Sigmoid colon (tissue), 7 donors: ENCODE measurements around the gene IVNS1ABP. TPM values are rescaled to one million over a fixed set of nuclear protein-coding genes. Genes with fewer than 3 reads are reported as not detected.

Source experiments
- DNase-seq: peaks from one replicate; pipeline ENCODE4 v3.0.0-alpha.2; 2019
- H3K27ac ChIP-seq, 4 donors: fragments of 200-600 bp; sonication (generic); one replicate each; pipeline ENCODE4 v1.5.1; 2016 to 2019; ENCODE audit warnings: mild to moderate bottlenecking in 1 of 4
- H3K27me3 ChIP-seq, 3 donors: fragments of 200-600 bp; sonication (generic); one replicate each; pipeline ENCODE4 v1.5.1; 2019; ENCODE audit warnings: mild to moderate bottlenecking in 1 of 3
- H3K36me3 ChIP-seq, 4 donors: fragments of 200-600 bp; sonication (generic); one replicate each; pipeline ENCODE4 v1.5.1; 2016 to 2019
- H3K4me1 ChIP-seq, 4 donors: fragments of 200-600 bp; sonication (generic); one replicate each; pipeline ENCODE4 v1.5.1; 2017 to 2019
- H3K4me3 ChIP-seq, 4 donors: fragments of 200-600 bp; sonication (generic); one replicate each; pipeline ENCODE4 v1.5.1; 2017 to 2019; ENCODE audit warnings: mild to moderate bottlenecking in 2 of 4, moderate library complexity in 1 of 4
- H3K9me3 ChIP-seq, 4 donors: fragments of 200-600 bp in 3 of 4; sonication (generic) in 3 of 4; one replicate each; pipeline versions ENCODE4 v1.5.1 to v1.6.1; 2013 to 2019
- EP300 ChIP-seq, 4 donors: sonication (generic); formaldehyde crosslinking; IDR thresholded peaks; one replicate each; pipeline ENCODE4 v1.6.1; 2017; ENCODE audit warnings: antibody characterized with exemption in 4 of 4
- POLR2A ChIP-seq, 2 donors: fragments of 450-650 bp; IDR thresholded peaks; one replicate each; pipeline ENCODE4 v1.6.1; 2016; ENCODE audit warnings: antibody characterized with exemption in 2 of 2, mild to moderate bottlenecking in 2 of 2, moderate library complexity in 2 of 2
- POLR2AphosphoS5 ChIP-seq, 4 donors: sonication (generic); formaldehyde crosslinking; IDR thresholded peaks; one replicate each; pipeline ENCODE4 v1.6.1; 2017; ENCODE audit warnings: antibody characterized with exemption in 4 of 4
- WGBS, 2 donors: extraction: QIAGEN DNeasy Blood & Tissue Kit; methylation state at CpG; one replicate each; pipeline ENCODE4 v1.1.7; 2013; 5-methylcytosine and 5-hydroxymethylcytosine counted together
- intact Hi-C: fragments of 100-400 bp; cut with DNase I; formaldehyde crosslinking; loops from one replicate; pipeline ENCODE4 v1.15.1; 2023
- polyA plus RNA-seq, 3 donors: library from polyadenylated mRNA; stranded (reverse); fragments of 200-250 nt; gene quantifications; one replicate each; pipeline ENCODE4 v1.2.3, GENCODE V29; 2013
- total RNA-seq, 4 donors: library from RNA; depleted of rRNA; stranded (reverse); fragments of >200 nt; gene quantifications; one replicate each; pipeline ENCODE4 v1.1.0, GENCODE V29; 2016
- TF ChIP-seq, protein P1 (sequence below), 4 experiments: fragments of 450-650 bp in 3 of 4; fragments of 200-600 bp in 1 of 4; IDR thresholded peaks; one replicate each; pipeline ENCODE4 v1.5.1; 2016 to 2019; ENCODE audit warnings: antibody characterized with exemption in 4 of 4, mild to moderate bottlenecking in 3 of 4, moderate library complexity in 2 of 4
- donor health status: healthy with polysubstance abuse.
- donor health status: Bipolar disorder and iron deficiency.
- donor health status: healthy.

Gene IVNS1ABP
- total and polyA plus RNA-seq, 7 donors = 29.8 to 85.9 (median 36.0) TPM

DNA sequence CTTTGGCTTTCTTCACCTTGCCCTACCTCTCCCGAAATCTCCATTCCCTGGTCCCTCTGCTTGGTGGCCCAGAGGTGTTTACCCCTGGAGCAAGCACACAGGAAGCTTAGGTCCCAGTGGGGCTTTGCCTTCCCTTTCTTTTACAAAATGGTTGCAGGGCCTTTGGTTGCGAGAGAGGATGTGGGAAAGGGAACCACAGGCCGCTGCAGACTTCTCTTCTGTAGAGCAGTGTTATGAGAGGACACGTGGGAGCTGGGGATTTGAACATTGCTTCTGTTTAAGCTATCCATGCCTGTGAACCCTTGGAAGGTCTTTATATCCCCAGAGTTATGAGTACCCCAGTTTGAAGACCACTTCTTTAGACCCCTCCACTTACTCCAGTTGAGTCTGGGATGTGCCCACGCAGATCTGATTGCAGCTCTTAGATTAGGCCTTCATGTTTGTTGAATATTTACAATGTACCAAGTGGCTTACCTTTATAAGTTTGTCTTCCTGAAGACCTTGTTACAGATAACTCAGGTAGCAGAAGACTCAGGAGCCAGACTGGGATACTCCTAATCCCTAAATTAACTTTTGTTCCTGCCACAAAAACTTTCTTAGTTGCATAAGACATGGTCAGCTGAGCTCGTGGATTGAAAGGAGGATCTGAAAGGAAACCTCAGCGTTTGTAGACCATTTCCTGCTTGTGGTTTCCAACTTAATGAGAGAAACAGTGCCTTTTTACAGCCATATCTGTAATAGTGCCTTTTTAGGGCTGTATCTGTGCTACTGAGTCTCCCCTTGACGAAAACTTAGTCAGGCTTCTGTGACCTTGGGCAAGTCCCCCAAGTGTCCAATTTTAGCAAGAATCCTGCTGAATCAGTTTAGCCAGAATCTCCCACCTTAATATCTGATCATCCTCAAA lies 21.9 kb upstream of the IVNS1ABP start:
- no peaks in the 10 kb centered on the region for H3K9me3 ChIP-seq
- intact Hi-C loops = no loop called here
- DNase-seq = no peak
- no peaks in the 10 kb centered on the region for H3K27me3 ChIP-seq
- H3K4me3 ChIP-seq = no peak overlapping the region
- H3K36me3 ChIP-seq = no peaks in the 10 kb centered on the region
- H3K27ac ChIP-seq = peak overlapping the region in 2 of 4 donors; percentile 20 to 38
- TF ChIP-seq, protein P1, sequence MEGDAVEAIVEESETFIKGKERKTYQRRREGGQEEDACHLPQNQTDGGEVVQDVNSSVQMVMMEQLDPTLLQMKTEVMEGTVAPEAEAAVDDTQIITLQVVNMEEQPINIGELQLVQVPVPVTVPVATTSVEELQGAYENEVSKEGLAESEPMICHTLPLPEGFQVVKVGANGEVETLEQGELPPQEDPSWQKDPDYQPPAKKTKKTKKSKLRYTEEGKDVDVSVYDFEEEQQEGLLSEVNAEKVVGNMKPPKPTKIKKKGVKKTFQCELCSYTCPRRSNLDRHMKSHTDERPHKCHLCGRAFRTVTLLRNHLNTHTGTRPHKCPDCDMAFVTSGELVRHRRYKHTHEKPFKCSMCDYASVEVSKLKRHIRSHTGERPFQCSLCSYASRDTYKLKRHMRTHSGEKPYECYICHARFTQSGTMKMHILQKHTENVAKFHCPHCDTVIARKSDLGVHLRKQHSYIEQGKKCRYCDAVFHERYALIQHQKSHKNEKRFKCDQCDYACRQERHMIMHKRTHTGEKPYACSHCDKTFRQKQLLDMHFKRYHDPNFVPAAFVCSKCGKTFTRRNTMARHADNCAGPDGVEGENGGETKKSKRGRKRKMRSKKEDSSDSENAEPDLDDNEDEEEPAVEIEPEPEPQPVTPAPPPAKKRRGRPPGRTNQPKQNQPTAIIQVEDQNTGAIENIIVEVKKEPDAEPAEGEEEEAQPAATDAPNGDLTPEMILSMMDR (IDR thresholded peaks at IDR 0.05) = no peak
- TF ChIP-seq POLR2A (IDR thresholded peaks at IDR 0.05) (no peak), POLR2AphosphoS5 (IDR thresholded peaks at IDR 0.05) (no peak), EP300 (IDR thresholded peaks at IDR 0.05) (no peak)
- WGBS, 2 donors = 46 to 84% methylated on average over 8 of the region's 8 CpGs
- no peaks in the 10 kb centered on the region for H3K4me1 ChIP-seq

DNA sequence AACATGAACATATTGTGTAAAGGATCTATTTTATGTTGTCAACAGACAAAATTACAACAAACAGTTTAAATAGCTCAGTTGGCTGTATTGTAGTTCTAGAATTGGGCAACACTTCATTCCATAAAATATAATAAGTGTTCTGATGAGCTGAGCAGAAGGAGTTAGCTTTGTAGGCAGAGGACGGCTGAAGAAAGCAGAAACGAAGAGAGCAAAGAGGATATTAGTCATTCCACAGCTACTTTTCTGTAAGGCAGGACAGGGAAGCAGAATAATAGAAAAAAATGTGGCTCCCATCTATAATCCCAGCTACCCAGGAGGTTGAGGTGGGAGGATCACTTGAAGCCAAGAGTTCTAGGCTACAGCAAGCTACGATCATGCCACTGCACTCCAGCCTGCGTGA lies 20.2 kb upstream of the IVNS1ABP start:
- DNase-seq = no peak
- intact Hi-C loops = no loop called here
- Histone ChIP-seq H3K27me3 (no peaks in the 10 kb centered on the region), H3K4me3 (no peak overlapping the region), H3K36me3 (no peaks in the 10 kb centered on the region), H3K27ac (no peak overlapping the region), H3K9me3 (no peaks in the 10 kb centered on the region), H3K4me1 (no peaks in the 10 kb centered on the region)
- TF ChIP-seq EP300 (IDR thresholded peaks at IDR 0.05) = no peak
- no peak for TF ChIP-seq POLR2A (IDR thresholded peaks at IDR 0.05)
- peak in 1 of 4 donors; percentile 18 for TF ChIP-seq POLR2AphosphoS5 (IDR thresholded peaks at IDR 0.05)
- TF ChIP-seq, protein P1 (IDR thresholded peaks at IDR 0.05) = no peak
- 83 to 89% methylated on average over 4 of the region's 4 CpGs for WGBS, 2 donors

DNA sequence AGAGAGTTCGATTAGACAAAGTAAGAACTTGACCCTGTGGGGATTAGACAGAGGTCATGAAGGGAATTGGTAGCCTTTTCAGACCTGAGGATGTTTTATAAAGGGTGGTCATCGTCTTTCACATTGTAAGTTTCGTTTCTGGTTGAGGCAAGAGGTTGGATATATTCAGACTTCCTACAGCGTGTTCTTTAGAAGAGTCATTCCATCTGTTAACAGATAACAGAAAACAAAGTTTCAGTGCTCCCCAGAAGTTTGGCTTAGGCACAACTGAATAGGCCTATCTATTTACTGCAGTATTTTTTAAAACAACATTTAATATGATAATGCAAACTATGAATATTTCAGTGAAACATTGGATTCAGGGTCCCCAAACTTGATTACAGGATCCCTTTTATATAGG lies 17.1 kb upstream of the IVNS1ABP start:
- Histone ChIP-seq H3K4me1 (no peaks in the 10 kb centered on the region), H3K36me3 (no peaks in the 10 kb centered on the region), H3K4me3 (no peak overlapping the region), H3K9me3 (no peaks in the 10 kb centered on the region), H3K27me3 (no peaks in the 10 kb centered on the region), H3K27ac (no peak overlapping the region)
- intact Hi-C loops = no loop called here
- no peak for TF ChIP-seq POLR2AphosphoS5 (IDR thresholded peaks at IDR 0.05)
- TF ChIP-seq EP300 (IDR thresholded peaks at IDR 0.05) = no peak
- TF ChIP-seq, protein P1 (IDR thresholded peaks at IDR 0.05) = no peak
- TF ChIP-seq POLR2A (IDR thresholded peaks at IDR 0.05) = no peak
- WGBS, 2 donors = 79 to 84% methylated on average over 4 of the region's 4 CpGs
- no peak for DNase-seq

DNA sequence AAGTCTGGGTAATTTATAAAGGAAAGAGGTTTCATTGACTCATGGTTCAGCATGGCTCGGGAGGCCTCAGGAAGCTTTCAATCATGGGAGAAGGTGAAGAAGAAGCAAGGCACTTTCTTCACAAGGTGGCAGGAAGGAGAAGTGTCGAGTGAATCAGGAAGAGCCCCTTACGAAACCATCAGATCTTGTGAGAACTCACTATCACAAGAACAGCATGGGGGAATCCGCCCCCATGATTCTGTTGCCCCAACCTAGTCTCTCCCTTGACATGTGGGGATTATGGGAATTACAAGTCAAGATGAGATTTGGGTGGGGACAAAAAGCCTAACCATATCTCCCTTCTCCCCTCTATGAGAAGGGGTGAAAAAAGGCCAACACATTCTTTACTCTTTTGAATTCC lies 11.2 kb upstream of the IVNS1ABP start:
- Histone ChIP-seq H3K36me3 (no peaks in the 10 kb centered on the region), H3K4me1 (no peaks in the 10 kb centered on the region), H3K27me3 (no peaks in the 10 kb centered on the region), H3K9me3 (no peaks in the 10 kb centered on the region), H3K27ac (no peak overlapping the region), H3K4me3 (no peak overlapping the region)
- DNase-seq = no peak
- intact Hi-C loops = no loop called here
- TF ChIP-seq, protein P1 (IDR thresholded peaks at IDR 0.05) = no peak
- no peak for TF ChIP-seq EP300 (IDR thresholded peaks at IDR 0.05)
- TF ChIP-seq POLR2AphosphoS5 (IDR thresholded peaks at IDR 0.05) = no peak
- TF ChIP-seq POLR2A (IDR thresholded peaks at IDR 0.05) = no peak
- 92 to 93% methylated on average over 4 of the region's 4 CpGs for WGBS, 2 donors
